Thymus (tissue), 11 donors: ENCODE results near the gene PRR23B. TPM values are rescaled to one million over a fixed set of nuclear protein-coding genes. Genes with fewer than 3 reads are reported as not detected.

Experiments used
- DNase-seq, 9 donors: peaks; one replicate each; pipeline ENCODE4 v3.0.0-alpha.2; 2013; ENCODE audit warnings: low spot score in 9 of 9, low read depth in 6 of 9, missing footprints in 1 of 9
- H3K27ac ChIP-seq, 2 donors: one replicate each; pipeline ENCODE4 v1.5.1; 2013; ENCODE audit warnings: control low read depth in 1 of 2, low read depth in 1 of 2, low read length in 1 of 2, mild to moderate bottlenecking in 1 of 2, moderate library complexity in 1 of 2
- H3K27me3 ChIP-seq, 2 donors: one replicate each; pipeline ENCODE4 v1.5.1; 2013; ENCODE audit warnings: low read length in 1 of 2; ENCODE audit not compliant: control insufficient read depth in 2 of 2, insufficient read depth in 1 of 2
- H3K36me3 ChIP-seq, 2 donors: one replicate each; pipeline ENCODE4 v1.5.1; 2013; ENCODE audit warnings: low read length in 1 of 2, mild to moderate bottlenecking in 1 of 2, moderate library complexity in 1 of 2; ENCODE audit not compliant: control insufficient read depth in 2 of 2, insufficient read depth in 2 of 2
- H3K4me1 ChIP-seq, 2 donors: one replicate each; pipeline ENCODE4 v1.5.1; 2013; ENCODE audit warnings: low read length in 2 of 2; ENCODE audit not compliant: control insufficient read depth in 2 of 2, insufficient read depth in 2 of 2
- H3K4me3 ChIP-seq, 2 donors: one replicate each; pipeline ENCODE4 v1.5.1; 2013; ENCODE audit warnings: low read length in 2 of 2, control low read depth in 1 of 2, mild to moderate bottlenecking in 1 of 2
- H3K9me3 ChIP-seq, 2 donors: one replicate each; pipeline ENCODE4 v1.5.1; 2013; ENCODE audit warnings: low read length in 1 of 2, mild to moderate bottlenecking in 1 of 2; ENCODE audit not compliant: control insufficient read depth in 2 of 2, insufficient read depth in 1 of 2
- WGBS: extraction: QIAGEN DNeasy Blood & Tissue Kit; methylation state at CpG from one replicate; pipeline ENCODE4 v1.1.7; 2013; 5-methylcytosine and 5-hydroxymethylcytosine counted together
- polyA plus RNA-seq: library from polyadenylated mRNA; stranded (reverse); fragments of 200-250 nt; gene quantifications from one replicate; pipeline ENCODE4 v1.2.3, GENCODE V29; 2013
- total RNA-seq: library from RNA; stranded (reverse); fragments of 120-200 nt; gene quantifications from one replicate; pipeline ENCODE4 v1.2.4, GENCODE V29; 2013
- donor health status: healthy.

The PRR23B gene
- total and polyA plus RNA-seq, 2 donors: 0.02 TPM; not detected in 1

GRCh38 chr3:138984816-138985215 lies 35.9 kb downstream of the PRR23B start:
- Histone ChIP-seq H3K4me3 (no peak overlapping the region), H3K4me1 (no peaks in the 10 kb centered on the region), H3K27me3 (no peaks in the 10 kb centered on the region), H3K9me3 (no peaks in the 10 kb centered on the region), H3K27ac (no peak overlapping the region), H3K36me3 (no peaks in the 10 kb centered on the region)
- whole genome bisulfite sequencing: 68% methylated on average over 3 of the region's 3 CpGs
- DNase-seq: no peak

DNA sequence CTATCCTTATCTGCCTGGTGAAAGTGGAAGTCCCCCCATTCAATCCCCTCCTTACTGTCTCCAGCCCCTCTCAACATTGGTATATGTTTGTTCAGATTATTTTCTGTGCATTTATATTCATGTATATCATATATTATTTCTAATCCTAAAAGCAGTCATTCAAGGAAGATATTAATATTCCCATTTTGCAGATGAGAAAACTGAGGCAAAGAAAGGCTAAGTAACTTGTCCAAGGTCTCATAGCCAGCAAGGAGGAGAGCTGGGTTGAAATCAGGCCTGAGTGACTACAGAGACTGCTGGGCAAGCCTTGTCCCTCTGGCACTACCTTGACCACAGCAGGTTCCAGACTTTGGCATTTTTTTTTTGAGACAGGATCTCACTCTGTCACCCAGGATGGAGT lies 44.7 kb downstream of the PRR23B start:
- Histone ChIP-seq H3K36me3 (no peaks in the 10 kb centered on the region), H3K27ac (no peak overlapping the region), H3K4me3 (no peak overlapping the region), H3K9me3 (no peaks in the 10 kb centered on the region), H3K27me3 (no peaks in the 10 kb centered on the region), H3K4me1 (no peaks in the 10 kb centered on the region)
- DNase-seq: no peak

GRCh38 chr3:138975351-138975750 lies 45.4 kb downstream of the PRR23B start:
- no peaks in the 10 kb centered on the region for H3K27me3 ChIP-seq
- no peak for DNase-seq
- no peak overlapping the region for H3K4me3 ChIP-seq
- 97% methylated on average over 8 of the region's 8 CpGs for WGBS
- H3K36me3 ChIP-seq: no peaks in the 10 kb centered on the region
- H3K4me1 ChIP-seq: no peaks in the 10 kb centered on the region
- no peaks in the 10 kb centered on the region for H3K9me3 ChIP-seq
- H3K27ac ChIP-seq: no peak overlapping the region

DNA sequence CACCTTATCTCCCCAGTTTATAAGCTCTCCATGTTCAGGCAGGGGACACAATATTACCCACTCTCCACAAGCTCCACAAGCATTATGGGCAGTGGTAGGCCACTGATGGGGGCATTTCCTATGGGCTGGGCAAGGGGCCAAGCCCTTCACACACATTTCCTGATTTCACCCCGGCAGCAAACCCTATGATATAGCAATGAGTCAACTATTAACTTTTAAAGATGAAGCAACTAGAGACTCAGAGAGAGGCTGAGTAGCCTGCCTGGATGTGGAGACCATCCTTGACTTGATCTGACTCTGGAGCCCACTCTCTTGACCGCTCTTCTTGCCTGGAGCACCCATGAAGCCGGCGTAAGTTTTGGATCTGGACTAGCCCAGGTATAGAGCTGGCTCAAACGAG lies 46.3 kb downstream of the PRR23B start:
- WGBS: 76% methylated on average over 5 of the region's 5 CpGs

GRCh38 chr3:138972941-138973340 lies 47.8 kb downstream of the PRR23B start:
- Histone ChIP-seq H3K4me3 (no peak overlapping the region), H3K27ac (no peak overlapping the region), H3K9me3 (no peaks in the 10 kb centered on the region), H3K36me3 (no peaks in the 10 kb centered on the region), H3K4me1 (no peaks in the 10 kb centered on the region), H3K27me3 (no peaks in the 10 kb centered on the region)
- no peak for DNase-seq
- whole genome bisulfite sequencing: 95% methylated on average over 5 of the region's 5 CpGs

More for the DNA sequence above, 46.3 kb downstream of the PRR23B start:
- H3K27ac ChIP-seq: no peak overlapping the region
- H3K4me1 ChIP-seq: no peaks in the 10 kb centered on the region
- H3K36me3 ChIP-seq: no peaks in the 10 kb centered on the region
- H3K27me3 ChIP-seq: no peaks in the 10 kb centered on the region
- no peak overlapping the region for H3K4me3 ChIP-seq
- no peak for DNase-seq
- H3K9me3 ChIP-seq: no peaks in the 10 kb centered on the region

- Histone ChIP-seq H3K9me3 (no peaks in the 10 kb centered on the region), H3K4me1 (no peaks in the 10 kb centered on the region), H3K27me3 (no peaks in the 10 kb centered on the region), H3K36me3 (no peaks in the 10 kb centered on the region), H3K27ac (no peak overlapping the region), H3K4me3 (no peak overlapping the region)
- 88% methylated on average over 6 of the region's 6 CpGs for WGBS
- no peak for DNase-seq
These were observed 48.9 kb downstream of the PRR23B start for GRCh38 chr3:138971766-138972320.

Other genes starting within 250 kb of the PRR23B start
- gene PIK3CB, start 186.0 kb downstream of the PRR23B start, total RNA-seq: 11.7 TPM
- gene PIK3CB, start 186.0 kb downstream of the PRR23B start, polyA plus RNA-seq: 20.2 TPM
- not detected for gene FOXL2, start 73.8 kb downstream of the PRR23B start, total RNA-seq
- gene FOXL2, start 73.8 kb downstream of the PRR23B start, polyA plus RNA-seq: 0.18 TPM
- under 0.01 TPM for gene FOXL2NB, start 73.7 kb downstream of the PRR23B start, total RNA-seq
- gene FOXL2NB, start 73.7 kb downstream of the PRR23B start, polyA plus RNA-seq: 0.05 TPM
- not detected for gene PRR23A, start 14.7 kb downstream of the PRR23B start, total RNA-seq
- gene PRR23A, start 14.7 kb downstream of the PRR23B start, polyA plus RNA-seq: 0.05 TPM
- not detected for gene PRR23C, start 24.0 kb upstream of the PRR23B start, total RNA-seq
- not detected for gene PRR23C, start 24.0 kb upstream of the PRR23B start, polyA plus RNA-seq